Activated T-cell treated with anti-CD3 and anti-CD28 coated beads for 1 hour (primary cell): ENCODE data around the gene CUX1.
"Not testable (repeated sequence)": the region's sequence is repeated elsewhere in the genome, so short reads cannot be mapped to it uniquely, and the experiment has no call there.

Experiments
- DNase-seq: peaks from one replicate; pipeline ENCODE4 v3.0.0-alpha.2; 2020; ENCODE audit warnings: low read depth

The CUX1 gene

DNA sequence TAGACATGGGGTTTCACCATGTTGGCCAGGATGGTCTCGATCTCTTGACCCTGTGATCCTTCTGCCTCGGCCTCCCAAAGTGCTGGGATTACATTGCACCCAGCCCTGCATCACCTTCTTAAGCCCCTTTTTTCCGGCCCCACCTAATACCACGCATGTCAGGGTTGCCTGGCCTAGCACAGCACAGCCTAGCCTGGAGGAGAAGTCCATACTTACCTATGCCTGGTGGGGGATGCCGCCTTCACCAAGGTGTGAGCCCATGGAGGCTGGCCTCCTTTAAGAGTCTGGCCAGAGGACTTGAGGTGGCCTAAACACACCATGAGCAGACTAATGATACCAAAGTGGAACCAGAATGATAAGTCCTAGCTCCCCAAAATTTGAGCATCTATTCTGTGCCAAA is 22.0 kb upstream of the CUX1 start:
- DNase-seq = no peak

DNA sequence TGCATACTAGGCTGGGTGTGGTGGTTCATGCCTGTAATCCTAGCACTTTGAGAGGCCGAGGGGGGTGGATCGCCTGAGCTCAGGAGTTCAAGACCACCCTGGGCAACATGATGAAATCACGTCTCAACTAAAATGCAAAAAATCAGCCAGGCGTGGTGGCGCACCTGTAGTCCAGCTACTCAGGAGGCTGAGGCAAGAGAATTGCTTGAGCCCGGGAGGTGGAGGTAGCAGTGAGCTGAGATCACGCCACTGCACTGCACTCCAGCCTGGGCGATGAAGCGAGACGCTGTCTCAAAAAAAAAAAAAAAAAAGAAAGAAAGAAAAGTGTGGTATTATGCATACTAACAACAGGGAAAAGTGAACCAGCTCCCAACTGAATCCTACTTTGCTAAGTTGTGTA is 19.3 kb upstream of the CUX1 start:
- DNase-seq = not testable (repeated sequence)

DNA sequence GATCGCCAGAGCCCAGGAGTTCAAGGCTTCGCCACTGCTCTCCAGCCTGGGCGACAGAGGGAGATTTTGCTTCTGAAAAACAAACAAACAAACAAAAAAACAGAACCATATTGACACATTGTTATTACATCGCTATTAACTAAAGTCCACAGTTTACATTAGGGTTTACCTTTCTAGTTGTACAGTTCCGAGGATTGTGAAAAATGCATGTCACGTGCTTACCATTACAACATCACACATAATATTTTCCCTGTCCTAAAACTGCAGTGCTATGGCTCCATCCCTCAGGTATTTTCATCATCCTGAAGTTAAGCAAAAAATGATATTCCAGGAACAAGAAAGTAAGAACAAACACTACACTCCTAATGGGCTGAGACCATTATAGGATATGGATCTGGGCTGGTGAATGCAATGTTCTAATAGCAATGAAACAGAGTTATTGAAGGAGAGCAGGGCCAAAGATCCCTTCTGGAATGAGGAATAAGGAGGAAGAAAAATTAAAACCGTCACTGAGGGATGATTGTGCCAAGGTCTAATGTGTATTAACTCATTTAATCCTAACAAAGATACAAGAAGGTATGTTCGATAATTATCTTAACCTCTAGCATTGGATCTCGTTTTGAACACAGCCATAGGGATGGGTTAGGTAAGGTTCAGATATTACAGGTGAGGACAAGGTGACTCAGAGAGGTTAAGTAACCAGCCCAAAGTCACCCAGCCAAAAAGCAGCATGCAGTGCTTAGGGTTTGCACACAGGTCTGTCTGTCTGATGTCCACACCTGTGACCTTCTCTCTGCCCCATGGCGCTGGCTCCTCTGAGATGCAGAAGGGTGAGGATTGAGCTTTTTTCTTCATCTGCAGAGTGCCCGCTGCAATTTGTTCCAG is 14.0 kb upstream of the CUX1 start:
- no peak for DNase-seq

DNA sequence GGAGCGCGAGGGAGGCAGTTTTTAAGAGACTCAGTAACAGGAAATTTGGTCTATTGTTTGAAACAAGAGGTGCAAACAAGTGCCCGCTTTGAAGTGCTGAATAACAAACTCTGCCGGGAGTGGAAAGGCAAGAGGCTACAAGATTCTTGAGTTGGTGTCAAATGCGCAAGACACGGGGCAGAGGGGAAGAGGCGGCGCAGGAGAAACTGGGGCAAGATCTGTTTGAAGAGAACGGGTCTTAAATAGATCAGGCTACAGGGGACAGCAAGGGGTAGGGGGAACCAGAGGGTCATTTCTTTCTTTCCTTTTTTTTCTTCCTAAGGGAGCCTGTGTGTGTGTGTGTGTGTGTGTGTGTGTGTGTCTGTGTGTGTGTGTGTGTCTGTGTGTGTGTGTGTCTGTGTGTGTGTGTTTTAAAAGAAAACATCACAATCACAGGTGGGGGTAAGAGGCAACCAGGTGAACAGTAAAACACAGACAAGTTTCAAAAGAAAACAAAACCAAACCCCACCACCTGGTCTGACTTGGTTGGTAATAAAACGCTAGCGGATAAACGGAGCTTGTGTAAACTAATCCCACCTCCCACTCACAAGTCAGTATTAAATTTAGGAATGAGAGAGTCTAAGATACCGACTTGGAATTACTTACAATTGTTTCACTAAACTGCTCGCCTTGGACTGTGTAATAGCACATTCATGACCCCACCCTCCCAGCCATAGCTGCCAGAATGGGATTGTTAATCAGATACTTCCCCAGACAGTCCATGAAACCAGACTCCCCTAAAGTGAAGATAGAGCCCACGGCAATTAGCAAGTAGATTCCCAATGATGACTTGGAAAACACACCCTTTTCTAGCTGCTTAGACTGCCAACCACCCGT is 13.1 kb upstream of the CUX1 start:
- DNase-seq = no peak

DNA sequence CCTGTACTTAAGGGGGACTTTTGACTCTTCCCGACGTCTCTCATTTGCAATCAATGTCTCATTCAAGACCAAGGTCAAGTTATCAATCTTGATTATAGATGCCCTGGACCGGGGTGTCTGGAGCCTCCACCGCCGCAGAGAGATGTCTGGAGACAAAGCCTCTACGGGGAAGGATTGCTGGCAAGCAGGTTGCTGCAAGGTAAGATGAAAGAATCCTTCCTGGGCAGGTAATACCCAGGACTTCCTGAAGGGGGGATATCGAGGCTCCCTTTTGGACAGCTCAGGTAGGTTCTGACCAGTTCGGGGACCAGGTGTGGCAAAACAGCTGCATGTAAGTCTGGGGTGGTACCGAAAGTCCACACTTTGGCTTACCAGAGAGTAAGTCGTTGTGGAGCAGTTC is 12.5 kb upstream of the CUX1 start:
- no peak for DNase-seq

DNA sequence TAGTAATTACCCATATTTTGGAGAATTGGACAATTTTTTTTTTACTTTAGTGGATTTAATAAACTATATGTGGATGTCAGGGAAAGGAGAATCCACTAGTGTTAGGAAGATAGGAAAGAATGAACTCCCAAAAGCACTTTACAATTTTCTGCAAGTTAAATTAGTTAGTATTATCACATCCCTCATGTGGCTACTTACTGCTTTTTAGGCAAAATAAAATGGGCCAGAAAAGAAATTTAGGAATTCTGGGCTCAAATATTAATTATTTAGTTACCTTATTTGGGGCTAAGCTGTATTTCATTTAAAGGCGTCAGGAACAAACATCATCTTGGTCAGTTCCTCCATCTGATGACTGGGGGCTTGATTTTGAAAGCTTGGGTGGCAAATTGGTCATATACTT is 4.8 kb upstream of the CUX1 start:
- DNase-seq = no peak

DNA sequence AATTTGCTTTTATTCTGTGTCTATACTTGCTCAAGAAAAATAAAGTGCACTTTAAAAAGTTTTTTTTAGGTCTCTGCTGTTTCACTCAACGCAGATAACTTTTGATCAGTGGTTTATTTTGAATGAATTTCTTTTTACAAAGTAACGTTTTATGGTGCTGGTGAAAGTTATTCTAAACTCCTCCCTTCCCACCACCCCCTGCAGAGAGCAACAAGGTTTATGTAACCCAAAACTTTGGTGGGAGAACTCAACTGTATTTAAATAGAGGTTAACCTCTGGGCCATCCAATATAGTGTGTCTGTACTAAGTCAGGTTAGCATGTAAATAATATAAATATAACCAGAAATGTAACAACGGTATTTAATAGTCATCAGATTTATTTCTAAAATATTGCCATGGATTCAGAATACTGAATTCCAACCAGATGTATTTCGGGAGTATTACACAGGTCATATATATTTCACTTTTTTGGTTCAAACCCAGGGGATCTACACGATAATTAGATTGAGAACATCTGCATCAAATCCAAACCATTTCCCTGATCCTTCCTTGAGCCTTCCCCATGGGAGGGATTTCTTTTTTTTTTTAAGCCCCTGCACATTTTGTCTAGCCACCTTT is 3.9 kb upstream of the CUX1 start:
- DNase-seq = no peak

DNA sequence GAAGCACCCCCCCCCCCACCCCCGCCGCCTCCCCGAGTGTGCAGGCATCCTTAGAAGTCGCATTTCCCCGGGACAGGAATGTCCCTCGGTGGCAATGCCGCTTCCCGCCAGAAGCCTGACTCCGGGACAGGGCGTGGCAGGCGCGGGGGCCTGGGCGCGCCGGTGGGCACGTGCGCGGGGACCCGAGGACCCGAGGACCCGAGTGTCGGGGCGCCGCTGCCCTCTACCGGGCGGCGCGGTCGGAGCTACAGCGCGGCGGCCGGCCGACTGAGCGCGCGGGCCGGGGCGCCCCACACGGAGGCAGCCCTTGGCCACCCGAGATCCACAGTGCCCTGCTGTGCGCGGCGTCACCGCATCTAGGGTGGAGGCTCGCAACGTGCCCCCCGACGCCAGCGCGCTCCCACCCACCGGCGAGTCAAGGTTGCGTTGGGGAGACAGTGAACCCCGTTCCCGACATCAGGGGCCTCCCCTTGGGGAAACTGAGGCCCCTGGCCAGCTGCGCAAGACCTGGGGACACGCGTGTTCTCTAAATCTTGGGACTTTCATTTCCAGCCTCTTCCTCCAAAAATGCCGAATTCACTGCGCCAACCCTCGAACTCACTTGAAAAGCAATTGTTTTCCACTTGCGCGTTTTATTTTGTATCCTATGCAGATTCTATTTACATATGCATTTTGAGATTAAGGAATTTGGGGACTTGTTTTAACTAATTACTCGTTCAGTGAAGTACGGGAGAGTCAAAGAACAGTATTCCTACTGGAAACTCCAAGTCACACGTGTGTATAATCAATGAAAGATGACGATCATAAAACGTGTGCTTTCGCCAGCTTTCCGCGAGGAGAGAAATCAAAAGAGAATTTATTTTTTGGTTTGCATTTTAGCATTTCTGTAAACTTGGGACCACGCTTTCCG is 3.1 kb upstream of the CUX1 start:
- DNase-seq = peak; percentile 32

DNA sequence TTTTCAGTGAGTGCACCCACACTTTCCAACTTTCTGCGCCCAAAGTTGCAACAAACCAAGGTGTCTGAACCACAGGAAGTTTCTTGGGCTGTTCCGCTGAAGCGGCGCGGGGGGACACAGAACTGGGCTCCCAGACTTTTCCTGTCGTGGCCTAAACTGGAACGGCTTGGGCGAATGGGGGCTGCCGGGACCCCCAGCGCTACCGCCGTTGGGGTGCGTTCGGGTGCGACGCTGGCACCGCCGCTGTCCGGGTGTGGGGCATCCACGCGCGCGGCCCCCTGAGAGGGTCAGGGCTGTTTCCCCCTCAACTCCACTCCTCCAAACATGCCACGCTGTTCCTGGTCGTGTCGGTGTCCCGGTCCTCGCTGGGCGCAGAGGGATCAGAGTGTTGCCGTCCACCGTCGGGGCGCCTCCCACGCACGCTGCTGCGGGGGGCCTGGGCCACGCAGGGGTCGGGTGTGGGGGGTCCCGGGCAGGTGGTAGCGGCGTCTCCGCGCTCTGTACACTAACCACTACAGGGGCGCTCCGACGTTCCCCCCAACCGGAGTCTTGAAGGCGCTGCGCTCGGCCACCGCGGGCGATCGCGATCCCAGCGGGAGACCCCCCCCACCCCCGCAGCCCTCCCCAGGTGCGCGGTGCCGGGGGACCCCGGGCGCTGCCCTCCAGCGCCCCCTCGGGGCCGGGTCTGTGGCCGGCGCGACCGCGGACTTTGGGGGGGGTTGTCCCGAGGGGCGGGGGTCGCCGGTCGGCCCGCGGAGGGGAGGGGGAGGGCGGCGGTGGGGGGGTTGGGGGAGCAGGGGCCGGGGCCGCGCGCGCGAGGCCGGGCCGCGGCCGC is 2.2 kb upstream of the CUX1 start:
- DNase-seq = peak; percentile 52

DNA sequence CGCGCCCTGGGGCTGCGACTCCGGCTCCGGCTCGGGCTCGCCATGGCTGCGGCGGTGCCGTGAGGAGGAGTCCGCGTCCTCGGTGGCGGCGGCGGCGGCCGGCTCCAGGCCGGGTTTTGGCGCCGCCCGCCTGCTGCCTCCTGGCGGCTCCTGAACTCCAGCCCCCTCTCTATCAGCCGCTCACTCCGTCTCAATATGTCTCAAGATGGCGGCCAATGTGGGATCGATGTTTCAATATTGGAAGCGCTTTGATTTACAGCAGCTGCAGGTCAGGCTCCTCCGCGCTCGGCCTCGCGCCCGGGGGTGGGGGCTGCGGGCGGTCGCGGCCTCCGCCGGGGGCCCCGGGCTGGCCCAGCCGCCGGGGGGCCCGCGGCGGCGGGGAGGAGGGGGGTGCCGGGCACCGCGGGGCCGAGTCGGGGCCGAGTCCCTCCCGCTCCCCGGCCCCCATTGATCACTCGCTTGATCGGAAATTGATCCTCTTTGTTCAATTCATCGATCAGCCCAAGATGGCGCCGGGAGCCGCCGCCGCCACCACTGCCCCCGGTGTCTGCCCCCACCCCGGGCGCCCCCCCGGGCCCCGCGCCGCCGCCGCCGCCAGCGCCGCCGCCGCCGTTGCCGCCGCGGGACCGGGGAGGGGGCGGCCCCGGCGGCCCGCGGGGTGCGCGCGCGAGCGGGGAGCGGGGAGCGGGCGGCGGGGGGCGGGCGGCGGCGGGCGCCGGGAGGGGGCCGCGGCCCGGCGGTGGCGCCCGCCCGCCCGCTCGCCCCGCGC is 1.4 kb upstream of the CUX1 start:
- DNase-seq = peak; percentile 56

DNA sequence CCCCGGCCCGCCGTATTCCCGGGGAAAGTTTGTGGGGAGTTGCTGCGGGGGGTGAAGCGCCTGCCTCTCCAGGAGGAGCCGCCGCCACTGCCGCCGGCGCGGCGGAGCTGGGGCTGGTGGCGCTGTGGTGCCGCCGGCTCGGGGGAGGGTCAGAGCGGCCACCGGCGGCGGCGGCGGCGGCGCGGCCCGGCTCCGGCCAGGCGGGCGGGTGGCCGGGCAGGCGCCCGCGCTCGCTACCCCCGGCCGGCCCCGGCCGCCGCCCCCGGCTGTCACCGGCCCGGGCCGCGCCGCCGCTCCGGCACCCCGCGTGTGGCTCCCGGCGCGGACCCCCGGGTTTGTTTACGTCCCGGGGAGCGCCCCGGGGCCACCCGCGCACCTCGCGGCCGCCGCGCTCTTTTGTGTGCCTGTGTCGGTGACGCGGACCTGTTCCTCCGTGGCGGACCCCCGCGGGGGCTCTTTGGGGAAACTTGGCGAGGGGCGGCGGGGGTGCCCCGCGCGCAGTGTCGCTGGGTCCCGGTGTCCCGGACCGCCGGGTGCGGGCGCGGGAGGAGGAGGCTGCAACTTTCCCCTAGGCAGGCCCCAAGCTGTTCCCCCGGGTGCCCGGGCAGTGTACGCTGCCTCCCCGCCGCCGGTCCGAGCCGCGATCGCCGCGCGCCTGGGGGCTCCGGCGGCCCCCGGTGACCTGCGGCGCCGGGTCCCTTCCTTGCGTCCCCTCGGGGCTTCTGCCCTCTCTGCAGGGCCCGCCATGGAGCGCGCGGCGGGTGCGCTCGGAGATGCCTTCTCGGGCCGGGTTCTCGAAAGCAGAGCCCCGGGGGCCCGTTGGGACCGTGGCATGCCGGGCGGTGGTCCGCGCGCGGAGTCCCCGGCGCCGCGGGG is 593 bp upstream of the CUX1 start:
- no peak for DNase-seq

DNA sequence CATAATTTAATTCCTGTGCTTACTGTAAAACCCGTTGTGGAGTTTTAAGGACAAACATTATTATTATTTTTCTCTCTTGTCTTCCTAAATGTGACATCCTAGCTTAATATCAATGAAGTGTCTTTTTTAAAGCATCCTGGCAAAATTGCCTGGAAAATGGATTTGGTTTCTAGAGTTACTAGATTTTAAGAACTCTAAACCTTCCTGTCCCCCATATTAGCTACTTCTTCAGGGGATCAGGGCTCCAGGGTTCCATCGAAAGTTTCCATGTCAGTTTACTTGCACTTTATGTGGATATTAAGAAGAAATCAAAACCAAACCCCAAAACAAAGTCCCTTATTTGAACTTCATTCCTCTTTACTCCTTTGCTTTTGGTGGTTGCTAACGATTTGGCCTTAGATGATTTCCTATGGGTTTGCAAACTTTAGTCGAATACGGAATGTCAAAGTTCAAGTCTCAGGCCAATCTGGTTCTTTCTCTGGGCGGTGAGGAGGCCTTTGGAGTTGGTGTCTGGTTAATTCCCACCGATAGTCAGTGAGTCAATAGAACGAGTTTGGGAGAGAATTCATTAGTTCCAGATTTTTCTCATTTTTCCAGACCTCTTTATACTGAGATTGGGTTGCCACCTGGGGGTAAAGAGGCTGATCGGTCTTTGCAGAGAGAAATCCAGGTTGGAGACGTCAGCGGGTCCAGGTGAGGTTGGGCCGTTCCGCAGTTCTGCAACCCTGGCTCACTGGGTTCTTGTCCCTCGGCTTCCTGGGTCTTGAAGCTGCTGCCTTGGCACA is 1.1 kb downstream of the CUX1 start:
- no peak for DNase-seq

DNA sequence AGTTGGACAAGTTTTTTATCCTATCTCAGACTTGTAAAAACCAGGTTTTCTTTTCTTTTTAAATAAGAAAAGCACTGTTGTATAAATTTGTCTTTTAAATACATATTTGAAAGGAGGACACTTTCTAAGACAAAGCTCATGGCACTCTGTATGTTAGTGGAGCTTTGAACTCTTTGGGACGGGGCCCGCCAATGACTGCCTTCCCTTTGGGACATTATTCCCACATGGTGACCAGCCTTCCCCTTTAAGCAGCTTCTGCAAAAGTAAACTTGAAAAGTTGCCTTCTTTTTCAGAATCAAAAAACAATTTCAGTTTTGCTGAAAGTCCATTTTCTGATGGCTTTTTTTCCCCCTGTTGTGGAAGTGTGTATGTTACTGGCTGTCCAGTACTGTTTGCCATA is 1.8 kb downstream of the CUX1 start:
- no peak for DNase-seq

DNA sequence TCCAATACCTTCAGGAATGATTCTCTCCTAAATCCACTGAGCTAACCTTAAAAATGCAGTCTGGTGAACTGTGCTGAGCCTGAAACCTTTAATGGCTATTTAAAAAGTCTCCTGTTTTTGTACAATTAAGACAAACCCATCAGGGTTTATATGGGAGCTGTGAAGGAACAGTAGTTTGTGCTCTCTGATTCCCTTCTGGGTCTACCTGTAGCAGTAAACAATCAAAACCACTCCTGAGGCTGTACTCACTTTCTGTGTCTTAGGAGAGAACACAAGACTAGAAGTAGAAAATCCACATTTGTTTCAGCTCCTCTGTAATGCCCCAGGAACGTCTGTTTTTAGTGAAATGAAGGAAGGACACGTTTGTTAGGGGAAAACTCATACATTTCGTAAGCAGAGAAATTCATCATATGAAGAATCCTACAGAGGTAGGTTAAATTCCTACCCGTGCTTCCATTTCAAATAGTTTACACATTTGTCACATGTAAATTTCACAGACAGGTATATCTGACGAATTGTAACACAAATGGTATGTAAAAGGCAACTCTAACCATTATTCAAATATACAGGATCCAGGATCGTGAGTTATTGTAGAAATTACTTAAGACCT is 2.6 kb downstream of the CUX1 start:
- DNase-seq = no peak

DNA sequence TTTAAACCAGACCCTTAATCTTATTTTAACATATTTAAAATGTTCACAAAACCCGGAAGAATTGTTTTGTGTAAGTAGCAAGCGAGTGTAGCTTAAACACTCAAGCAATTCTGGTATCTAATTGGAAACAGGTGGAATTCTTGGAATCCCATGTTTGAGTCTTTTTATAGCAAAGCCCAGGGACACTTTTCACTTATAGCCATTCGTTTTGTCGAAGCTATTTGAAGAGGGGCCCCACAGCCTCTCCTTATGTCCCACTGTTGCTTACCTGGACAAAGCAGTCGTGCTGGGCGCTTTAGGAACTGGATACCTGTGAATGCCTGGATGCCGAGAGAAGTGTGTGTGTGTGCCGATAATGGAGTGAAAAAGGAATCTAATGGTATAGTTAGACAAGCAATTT is 3.3 kb downstream of the CUX1 start:
- DNase-seq = no peak

DNA sequence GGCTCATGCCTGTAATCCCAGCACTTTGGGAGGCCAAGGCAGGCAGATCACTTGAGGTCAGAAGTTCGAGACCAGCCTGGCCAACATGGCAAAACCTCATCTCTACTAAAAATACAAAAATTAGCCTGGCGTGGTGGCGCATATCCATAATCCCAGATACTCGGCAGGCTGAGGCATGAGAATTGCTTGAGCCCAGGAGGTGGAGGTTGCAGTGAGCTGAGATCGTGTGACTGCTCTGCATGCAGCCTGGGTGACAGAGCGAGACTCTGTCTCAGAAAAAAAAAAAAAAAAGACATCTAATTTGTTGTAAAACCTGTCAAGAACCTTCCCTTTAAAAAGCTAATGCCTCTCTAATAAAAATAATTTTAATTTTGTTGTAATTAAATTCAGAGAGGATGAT is 5.2 kb downstream of the CUX1 start:
- DNase-seq = not testable (repeated sequence)

DNA sequence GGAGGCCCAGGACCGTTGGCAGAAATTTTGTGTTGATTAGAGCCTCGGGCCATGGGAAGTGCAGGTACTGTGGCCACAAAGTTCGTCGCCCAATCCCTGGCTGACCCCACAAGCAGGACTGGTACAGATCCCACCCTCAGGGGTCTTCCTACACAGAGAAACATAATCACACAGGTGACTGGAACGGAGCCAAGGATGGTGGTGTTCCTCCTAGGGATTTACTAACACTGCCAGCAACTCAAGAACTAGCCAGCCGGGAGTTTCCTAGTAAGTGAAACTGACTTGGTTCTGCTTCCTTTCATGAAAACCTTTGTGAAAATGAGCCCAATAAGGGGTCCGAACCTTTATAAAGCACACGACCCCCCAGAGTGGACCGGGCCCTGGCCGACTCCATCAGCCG is 5.7 kb downstream of the CUX1 start:
- no peak for DNase-seq

DNA sequence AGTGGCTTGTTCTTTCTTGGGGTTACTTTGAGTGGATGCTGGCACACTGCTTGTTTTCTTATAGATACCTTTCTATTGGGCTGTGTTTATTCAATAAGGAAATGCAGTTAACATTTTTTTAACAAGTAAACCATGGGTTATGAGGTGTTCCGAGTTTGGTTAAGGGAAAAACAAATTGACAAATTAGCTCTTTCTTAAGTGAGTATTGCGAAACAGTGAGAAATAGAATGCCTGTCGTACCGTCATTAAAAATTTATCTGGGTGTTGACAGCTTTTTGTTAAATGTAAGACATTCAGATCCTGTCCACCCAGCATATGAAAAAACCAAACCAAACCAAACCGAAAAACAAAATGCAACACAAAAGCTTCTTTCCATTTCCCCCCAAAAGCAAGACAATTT is 6.2 kb downstream of the CUX1 start:
- no peak for DNase-seq
